Measurements from ENCODE around the gene S100B. TPM values are rescaled to one million over a fixed set of nuclear protein-coding genes. Genes with fewer than 3 reads are reported as not detected.

The S100B gene
- total RNA-seq (ENCODE audit: unreplicated experiment): 0.54 TPM
- long read RNA-seq: 0 reads

- peaks cover 2% of the 10 kb centered on the region for H3K4me1 Mint-ChIP-seq (ENCODE audit: unreplicated experiment)
- H3K27ac Mint-ChIP-seq (ENCODE audit: unreplicated experiment): peak within 1 kb of the TSS; percentile 36
- peak within 1 kb of the TSS; percentile 47 for H3K4me3 Mint-ChIP-seq (ENCODE audit: unreplicated experiment)
- H3K27me3 Mint-ChIP-seq (ENCODE audit: unreplicated experiment): peaks cover 2% of the 10 kb centered on the region
- DNase-seq (ENCODE audit: low spot score): no peak
- H3K9me3 Mint-ChIP-seq (ENCODE audit: unreplicated experiment): no peaks in the 10 kb centered on the region
- H3K36me3 Mint-ChIP-seq (ENCODE audit: low read depth, unreplicated experiment): no peaks in the 10 kb centered on the region
- no peak for TF ChIP-seq CTCF (IDR thresholded peaks at IDR 0.05; ENCODE audit: unreplicated experiment)
Observed at GRCh38 chr21:46604975-46605766, at the start of gene S100B. S100B (minus strand) TSS chr21:46605082; CDS start chr21:46602415, 2,667 bp downstream.

GRCh38 chr21:46651121-46651520 lies 46.2 kb upstream of the S100B start:
- no peak for TF ChIP-seq CTCF (IDR thresholded peaks at IDR 0.05; ENCODE audit: unreplicated experiment)
- Mint-ChIP-seq H3K4me3 (ENCODE audit: unreplicated experiment) (no peak overlapping the region), H3K9me3 (ENCODE audit: unreplicated experiment) (no peaks in the 10 kb centered on the region), H3K36me3 (ENCODE audit: low read depth, unreplicated experiment) (peaks cover 70% of the 10 kb centered on the region), H3K27ac (ENCODE audit: unreplicated experiment) (no peak overlapping the region), H3K4me1 (ENCODE audit: unreplicated experiment) (no peaks in the 10 kb centered on the region), H3K27me3 (ENCODE audit: unreplicated experiment) (peaks cover 5% of the 10 kb centered on the region)
- no peak for DNase-seq (ENCODE audit: low spot score)

GRCh38 chr21:46650476-46651098 lies 45.7 kb upstream of the S100B start:
- H3K9me3 Mint-ChIP-seq (ENCODE audit: unreplicated experiment): no peaks in the 10 kb centered on the region
- H3K4me3 Mint-ChIP-seq (ENCODE audit: unreplicated experiment): peak overlapping the region; percentile 47
- no peak for TF ChIP-seq CTCF (IDR thresholded peaks at IDR 0.05; ENCODE audit: unreplicated experiment)
- H3K27ac Mint-ChIP-seq (ENCODE audit: unreplicated experiment): no peak overlapping the region
- peaks cover 5% of the 10 kb centered on the region for H3K27me3 Mint-ChIP-seq (ENCODE audit: unreplicated experiment)
- H3K4me1 Mint-ChIP-seq (ENCODE audit: unreplicated experiment): no peaks in the 10 kb centered on the region
- H3K36me3 Mint-ChIP-seq (ENCODE audit: low read depth, unreplicated experiment): peaks cover 71% of the 10 kb centered on the region
- no peak for DNase-seq (ENCODE audit: low spot score)

GRCh38 chr21:46649356-46649755 lies 44.5 kb upstream of the S100B start:
- H3K27me3 Mint-ChIP-seq (ENCODE audit: unreplicated experiment): peaks cover 5% of the 10 kb centered on the region
- no peak for DNase-seq (ENCODE audit: low spot score)
- H3K4me3 Mint-ChIP-seq (ENCODE audit: unreplicated experiment): no peak overlapping the region
- H3K4me1 Mint-ChIP-seq (ENCODE audit: unreplicated experiment): no peaks in the 10 kb centered on the region
- H3K9me3 Mint-ChIP-seq (ENCODE audit: unreplicated experiment): no peaks in the 10 kb centered on the region
- H3K27ac Mint-ChIP-seq (ENCODE audit: unreplicated experiment): no peak overlapping the region
- TF ChIP-seq CTCF (IDR thresholded peaks at IDR 0.05; ENCODE audit: unreplicated experiment): no peak
- peaks cover 68% of the 10 kb centered on the region for H3K36me3 Mint-ChIP-seq (ENCODE audit: low read depth, unreplicated experiment)

GRCh38 chr21:46648539-46648938 lies 43.7 kb upstream of the S100B start:
- TF ChIP-seq CTCF (IDR thresholded peaks at IDR 0.05; ENCODE audit: unreplicated experiment): no peak
- H3K4me3 Mint-ChIP-seq (ENCODE audit: unreplicated experiment): no peak overlapping the region
- H3K4me1 Mint-ChIP-seq (ENCODE audit: unreplicated experiment): no peaks in the 10 kb centered on the region
- H3K27me3 Mint-ChIP-seq (ENCODE audit: unreplicated experiment): peaks cover 5% of the 10 kb centered on the region
- DNase-seq (ENCODE audit: low spot score): no peak
- no peak overlapping the region for H3K27ac Mint-ChIP-seq (ENCODE audit: unreplicated experiment)
- peaks cover 63% of the 10 kb centered on the region for H3K36me3 Mint-ChIP-seq (ENCODE audit: low read depth, unreplicated experiment)
- H3K9me3 Mint-ChIP-seq (ENCODE audit: unreplicated experiment): no peaks in the 10 kb centered on the region

Measured in endothelial cell (in vitro differentiated cells).